Glomerular visceral epithelial cell (primary cell): ENCODE results near the gene ISCA2.

Experiments used
- DNase-seq: peaks from one replicate; pipeline ENCODE4 v3.0.0-alpha.2; 2016; ENCODE audit errors: extremely low spot score

The ISCA2 gene

GRCh38 chr14:74482571-74482970 is 11.0 kb upstream of the ISCA2 start:
- no peak for DNase-seq

- DNase-seq, result no peak
These were observed 10.2 kb upstream of the ISCA2 start for GRCh38 chr14:74483321-74483720.

GRCh38 chr14:74486164-74486563 is 7.4 kb upstream of the ISCA2 start:
- DNase-seq, result no peak

- peak; percentile 73 for DNase-seq
These were observed 4.7 kb upstream of the ISCA2 start for GRCh38 chr14:74488786-74489397.

GRCh38 chr14:74490486-74490885 is 3.1 kb upstream of the ISCA2 start:
- DNase-seq, result no peak

- DNase-seq, result peak; percentile 66
These were observed 1.4 kb upstream of the ISCA2 start for GRCh38 chr14:74491956-74492775.

- DNase-seq, result no peak
These were observed 706 bp upstream of the ISCA2 start, which contains the start of gene NPC2 for GRCh38 chr14:74492776-74493342. Gene NPC2 (minus strand): TSS chr14:74493305. CDS start chr14:74493274, 31 bp downstream.

GRCh38 chr14:74495356-74495755 is 1.8 kb downstream of the ISCA2 start:
- DNase-seq, result no peak

- DNase-seq, result no peak
These were observed 7.0 kb downstream of the ISCA2 start for GRCh38 chr14:74500417-74501134.

- DNase-seq, result peak; percentile 65
These were observed 7.6 kb downstream of the ISCA2 start for GRCh38 chr14:74501135-74501614.

GRCh38 chr14:74501691-74502090 is 8.1 kb downstream of the ISCA2 start:
- DNase-seq, result no peak

GRCh38 chr14:74502236-74503019 is 8.9 kb downstream of the ISCA2 start:
- DNase-seq, result peak; percentile 46

GRCh38 chr14:74503291-74503937 is 9.8 kb downstream of the ISCA2 start:
- DNase-seq, result no peak

GRCh38 chr14:74503938-74504335 is 10.4 kb downstream of the ISCA2 start:
- DNase-seq, result no peak

GRCh38 chr14:74504412-74504811 is 10.8 kb downstream of the ISCA2 start:
- DNase-seq, result no peak

GRCh38 chr14:74504874-74505720 is 11.5 kb downstream of the ISCA2 start:
- no peak for DNase-seq

- DNase-seq, result no peak
These were observed 12.3 kb downstream of the ISCA2 start for GRCh38 chr14:74505831-74506230.

GRCh38 chr14:74506411-74506851 is 12.9 kb downstream of the ISCA2 start:
- DNase-seq, result no peak

GRCh38 chr14:74507085-74507484 is 13.5 kb downstream of the ISCA2 start:
- no peak for DNase-seq

- DNase-seq, result no peak
These were observed 14.3 kb downstream of the ISCA2 start for GRCh38 chr14:74507840-74508239.
